ENCODE data around the gene KBTBD4.
"Not testable (repeated sequence)": the region's sequence is repeated elsewhere in the genome, so short reads cannot be mapped to it uniquely, and the experiment has no call there.

The KBTBD4 gene

DNA sequence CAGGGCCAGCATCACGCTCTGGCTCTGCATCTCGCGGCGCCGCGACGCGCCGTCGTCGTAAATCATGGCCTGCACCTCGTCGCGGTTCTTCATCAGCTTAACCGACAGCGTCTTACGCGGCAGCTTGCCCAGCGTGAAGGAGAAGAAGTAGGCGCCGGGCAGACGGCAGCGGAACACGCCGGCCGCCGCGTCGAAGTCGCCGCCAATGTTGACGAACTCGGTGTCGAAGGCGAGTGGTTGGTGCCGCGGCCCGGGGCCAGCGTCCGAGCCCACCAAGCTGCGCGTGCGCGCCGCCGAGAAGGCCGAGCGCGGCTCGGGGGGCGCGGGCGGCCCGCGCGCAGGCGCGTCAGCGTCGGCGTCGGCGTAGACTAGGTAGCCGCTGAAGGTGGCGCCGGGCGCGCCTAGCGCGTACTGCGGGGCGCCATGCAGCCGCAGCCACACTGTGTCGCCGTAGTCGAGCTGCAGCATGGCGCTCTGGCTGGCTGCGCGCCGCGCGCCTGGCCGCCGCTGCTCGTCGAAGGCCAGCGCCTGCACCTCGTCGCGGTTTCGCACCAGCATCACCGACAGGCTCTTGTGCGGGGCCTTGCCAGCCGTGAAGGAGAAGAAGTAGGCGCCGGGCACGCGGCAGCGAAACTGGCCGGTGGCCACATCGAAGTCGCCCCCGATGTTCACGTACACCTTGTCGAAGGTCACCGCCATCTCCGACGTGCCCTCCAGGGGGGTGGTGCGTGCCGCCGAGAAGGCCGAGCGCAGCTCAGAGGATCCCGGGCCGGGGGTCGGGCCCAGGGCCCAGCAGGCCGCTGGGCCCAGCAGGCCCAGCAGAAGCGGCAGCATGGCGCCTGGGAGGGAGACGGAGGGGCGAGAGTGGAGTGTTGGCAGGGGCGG is 11.4 kb upstream of the KBTBD4 start:
- no peak for DNase-seq (ENCODE audit: low spot score)

DNA sequence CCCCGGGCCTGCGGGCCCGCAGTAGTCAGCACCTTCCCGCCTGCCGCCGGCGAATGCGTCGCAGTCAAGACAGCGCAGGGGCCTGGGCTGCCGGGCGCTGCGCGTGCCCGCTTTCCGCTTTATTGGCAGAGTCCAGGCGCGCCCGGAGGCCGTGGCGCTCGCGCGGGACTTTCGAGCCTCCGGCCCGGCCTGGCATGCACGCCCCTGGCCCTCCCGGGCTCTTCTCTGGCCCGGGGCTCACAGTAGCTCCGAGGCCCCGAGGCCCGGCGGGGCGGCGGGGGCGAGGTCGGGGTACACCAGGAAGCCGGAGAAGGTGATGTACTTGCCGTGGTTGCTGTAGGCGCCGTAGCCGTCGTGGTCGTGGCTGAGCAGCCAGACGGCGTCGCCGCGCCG is 10.8 kb upstream of the KBTBD4 start:
- DNase-seq (ENCODE audit: low spot score): no peak

DNA sequence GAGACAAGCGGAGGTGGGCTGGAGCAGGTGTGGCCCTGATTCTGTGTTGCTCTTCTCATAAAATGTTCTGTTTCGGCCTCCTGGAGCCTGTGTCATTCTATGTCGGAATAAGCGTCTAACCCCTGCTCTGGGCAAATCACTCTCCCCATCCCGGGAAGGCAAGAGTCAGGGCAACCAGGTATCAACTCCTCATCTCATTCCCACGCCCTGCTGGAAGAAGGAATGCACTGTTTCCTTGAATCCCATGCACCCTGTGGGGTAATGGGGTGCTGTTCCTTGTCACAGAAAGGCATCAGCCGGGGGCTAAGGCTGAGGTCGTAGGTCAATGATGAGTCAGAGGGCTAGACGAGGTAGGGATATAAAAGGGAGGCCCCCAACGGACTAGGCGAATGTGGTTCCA is 10.3 kb upstream of the KBTBD4 start:
- DNase-seq (ENCODE audit: low spot score): no peak

DNA sequence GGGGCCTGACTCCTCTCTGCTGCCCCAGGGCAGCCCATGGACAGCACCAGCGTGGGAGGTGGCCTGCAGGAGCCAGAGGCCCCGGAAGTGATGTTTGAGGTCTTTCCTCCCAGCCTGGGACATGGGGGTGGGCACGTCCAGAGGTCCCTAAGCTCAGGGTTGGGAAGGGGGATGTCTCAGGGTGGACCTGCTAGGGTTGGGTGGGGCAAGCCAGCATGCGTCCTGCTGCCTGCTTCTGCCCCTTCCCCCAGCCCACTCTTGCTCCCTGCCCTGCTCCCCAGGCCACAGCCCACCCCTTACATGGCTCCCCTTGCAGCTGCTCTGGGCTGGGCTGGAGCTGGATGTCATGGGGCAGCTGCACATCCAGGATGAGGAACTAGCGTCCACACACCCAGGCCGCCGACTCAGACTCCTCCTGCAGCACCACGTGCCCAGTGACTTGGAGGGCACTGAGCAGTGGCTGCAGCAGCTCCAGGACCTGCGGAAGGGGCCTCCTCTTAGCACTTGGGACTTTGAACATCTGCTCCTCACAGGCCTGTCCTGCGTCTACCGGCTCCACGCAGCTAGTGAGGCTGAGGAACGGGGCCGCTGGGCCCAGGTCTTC is 9.1 kb upstream of the KBTBD4 start:
- DNase-seq (ENCODE audit: low spot score): peak; percentile 41

DNA sequence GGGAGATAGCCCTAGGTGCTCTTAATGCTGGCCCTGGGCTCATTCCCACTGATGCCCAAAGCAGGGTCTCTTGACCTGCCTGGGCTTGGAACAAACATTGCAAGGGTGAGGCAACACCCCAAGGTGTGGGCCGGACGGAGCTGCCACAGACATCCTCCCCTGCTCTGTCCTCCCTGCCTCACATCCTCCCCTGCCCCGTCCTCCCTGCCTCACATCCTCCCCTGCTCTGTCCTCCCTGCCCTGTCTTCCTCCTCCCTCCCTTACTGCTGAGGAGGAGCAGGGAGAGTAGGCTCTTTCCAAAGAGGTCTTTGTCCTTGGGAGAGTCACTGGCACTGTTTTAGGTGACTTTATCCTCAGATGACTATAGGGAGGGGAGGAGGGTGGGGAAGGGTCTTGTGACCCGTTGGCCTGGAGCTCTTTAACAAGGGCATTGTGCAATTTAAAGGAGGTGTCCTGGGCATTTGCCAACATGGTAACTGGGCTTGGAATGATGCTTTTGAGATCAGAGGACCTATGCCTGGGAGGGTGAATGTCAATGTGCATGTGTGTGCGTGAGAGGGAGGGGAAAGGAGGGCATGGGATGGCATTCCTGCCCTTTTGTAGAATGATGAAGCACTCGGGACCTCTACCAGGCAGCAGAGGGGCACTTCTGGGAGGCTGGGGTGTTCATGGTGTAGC is 8.4 kb upstream of the KBTBD4 start:
- peak; percentile 74 for DNase-seq (ENCODE audit: low spot score)

DNA sequence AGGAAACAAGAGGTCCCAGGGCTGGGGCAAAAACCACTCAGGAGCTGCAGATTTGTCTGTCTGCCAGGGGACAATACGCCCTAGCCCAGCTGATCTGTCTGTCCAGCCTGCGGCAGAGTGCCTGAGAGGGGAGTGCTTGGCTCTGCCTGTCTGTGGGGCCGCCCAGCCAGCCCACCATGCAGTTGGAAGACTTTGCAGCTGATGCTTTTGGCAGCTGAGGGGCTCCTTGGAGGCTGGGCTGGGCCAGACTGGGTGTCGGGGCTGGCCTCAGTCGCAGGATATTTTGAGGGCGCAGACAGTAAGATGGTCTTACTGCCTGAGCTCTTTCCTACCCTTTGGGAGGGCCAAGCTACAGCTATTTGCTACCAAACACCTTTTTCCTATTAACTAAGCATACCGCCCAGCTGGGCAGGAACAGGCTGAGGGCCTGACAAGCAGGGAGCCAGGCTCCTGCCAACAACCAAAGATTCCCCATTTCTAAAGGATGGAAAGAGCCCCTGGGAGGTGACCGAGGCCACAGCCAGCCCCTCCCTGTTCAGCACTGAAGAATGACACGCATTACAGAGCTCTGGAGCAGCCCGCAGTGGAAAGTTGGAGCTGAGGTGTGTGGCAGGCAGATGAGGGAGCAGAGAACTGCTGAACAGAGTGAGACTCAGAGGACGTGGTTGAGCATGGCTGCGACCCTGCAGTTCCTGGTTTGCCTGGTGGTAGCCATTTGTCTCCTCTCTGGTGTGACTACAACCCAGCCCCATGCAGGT is 7.5 kb upstream of the KBTBD4 start, which contains the start of gene FAM180B:
FAM180B (plus strand) TSS at position 581 of the 758 bp plus-strand sequence; CDS start at position 672, 91 bp downstream.
- no peak for DNase-seq (ENCODE audit: low spot score)

DNA sequence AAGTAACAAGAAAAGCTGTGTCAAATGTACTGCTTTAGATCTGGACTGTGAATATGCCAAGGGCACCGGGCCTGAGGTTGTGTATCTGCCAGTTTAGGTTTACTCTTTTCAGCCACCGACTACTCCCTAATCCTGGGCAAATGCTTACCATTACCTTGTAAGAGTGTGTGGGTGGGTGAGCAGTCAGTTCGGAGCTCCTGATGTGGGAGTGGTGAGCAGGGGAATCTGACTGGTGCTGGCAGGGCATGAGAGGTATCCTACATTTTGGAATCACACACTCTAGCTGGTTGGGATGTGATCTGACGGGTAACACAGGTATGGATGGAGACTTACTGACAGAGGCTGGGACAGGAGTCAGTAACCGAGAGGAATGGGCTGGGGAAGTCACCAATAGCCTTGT is 5.1 kb upstream of the KBTBD4 start:
- DNase-seq (ENCODE audit: low spot score): no peak

DNA sequence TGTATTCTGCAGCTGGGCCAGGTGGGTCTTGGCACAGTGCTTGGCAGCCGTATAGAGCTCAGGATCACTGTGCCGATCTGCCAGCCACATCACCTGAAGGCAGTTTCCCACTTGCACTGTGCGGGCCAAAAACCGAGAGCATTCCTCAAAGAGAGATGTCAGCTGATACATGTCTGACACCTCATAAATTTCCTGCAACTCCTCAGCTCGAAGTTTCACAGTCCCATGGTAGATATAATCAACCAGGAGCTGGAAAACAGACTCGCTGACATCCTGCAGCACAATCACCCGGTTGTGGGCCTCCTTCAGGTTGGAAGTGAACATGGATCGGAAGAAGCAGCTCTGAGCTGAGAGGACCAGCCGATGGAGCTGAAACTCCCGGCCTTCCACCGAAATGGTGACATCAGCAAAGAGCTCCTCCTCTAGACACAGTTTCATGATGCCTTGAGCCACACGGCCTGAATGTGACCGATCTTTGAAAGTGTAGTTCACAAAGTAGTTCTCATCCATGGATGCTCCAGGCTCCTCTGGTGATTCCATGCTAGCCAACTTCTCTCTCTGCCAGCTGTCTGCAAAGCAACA is 1.2 kb downstream of the KBTBD4 start:
- no peak for DNase-seq (ENCODE audit: low spot score)

DNA sequence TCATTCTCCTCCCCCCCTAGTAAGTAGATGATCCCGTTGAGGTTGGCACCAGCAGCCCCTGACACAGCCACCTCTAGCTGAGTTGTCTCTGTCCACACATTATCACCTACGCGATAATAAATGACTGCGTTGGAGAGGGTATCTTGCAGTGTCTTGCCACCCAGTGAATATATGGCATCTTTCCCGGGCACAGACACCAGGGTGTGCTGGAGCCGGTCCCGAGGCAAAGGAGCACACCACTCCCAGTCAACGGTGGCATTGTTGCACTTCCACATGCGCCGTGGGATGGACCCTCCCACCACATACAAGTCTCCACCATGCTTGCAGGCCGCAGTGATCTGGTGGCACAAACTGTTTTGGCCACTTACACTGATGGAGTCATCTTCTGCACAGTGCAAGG is 5.4 kb downstream of the KBTBD4 start:
- no peak for DNase-seq (ENCODE audit: low spot score)

DNA sequence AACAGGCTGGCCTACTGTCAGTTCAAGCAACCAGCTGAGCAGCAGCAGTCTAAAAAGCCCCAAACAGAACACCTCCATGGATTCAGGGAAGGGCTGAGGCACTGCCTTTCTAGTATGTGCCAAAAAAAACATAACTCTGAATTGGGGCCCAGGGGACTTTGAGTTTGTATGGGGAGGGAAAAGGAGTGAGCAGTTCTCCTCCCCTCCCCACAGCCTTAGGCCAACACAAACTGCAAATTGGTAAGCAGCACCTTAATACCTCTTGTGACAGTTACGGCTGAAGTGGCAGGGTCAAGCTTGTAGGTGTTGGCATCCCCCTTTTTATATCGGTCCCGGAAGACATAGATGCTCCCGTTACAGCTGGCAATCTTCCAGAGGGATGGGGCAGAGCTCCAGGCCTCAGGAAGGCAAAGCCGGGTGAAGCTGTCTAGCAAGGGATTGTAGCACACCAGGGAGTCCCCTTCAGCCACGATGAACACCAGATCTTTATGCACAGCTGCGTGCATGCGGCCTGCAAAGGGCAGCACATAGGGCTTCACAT is 6.0 kb downstream of the KBTBD4 start:
- no peak for DNase-seq (ENCODE audit: low spot score)

DNA sequence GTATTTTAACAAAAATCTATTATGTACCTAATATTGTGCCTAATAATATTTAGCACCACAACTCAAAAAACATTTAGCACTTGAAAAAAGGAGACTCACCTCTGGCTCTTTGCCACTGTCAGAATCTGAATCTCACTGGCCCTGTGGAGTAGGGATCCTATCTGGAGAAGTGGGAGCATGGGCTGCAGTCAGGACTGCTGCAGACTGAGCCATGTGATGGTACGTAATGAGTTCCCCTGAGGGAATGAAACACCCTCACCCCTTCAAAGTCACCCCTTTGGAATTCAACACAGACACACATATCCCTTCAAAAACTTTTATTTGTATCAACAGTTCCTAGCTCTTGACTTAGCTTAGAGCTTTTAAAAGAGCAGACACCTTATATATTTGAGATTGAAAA is 6.9 kb downstream of the KBTBD4 start:
- DNase-seq (ENCODE audit: low spot score): no peak

DNA sequence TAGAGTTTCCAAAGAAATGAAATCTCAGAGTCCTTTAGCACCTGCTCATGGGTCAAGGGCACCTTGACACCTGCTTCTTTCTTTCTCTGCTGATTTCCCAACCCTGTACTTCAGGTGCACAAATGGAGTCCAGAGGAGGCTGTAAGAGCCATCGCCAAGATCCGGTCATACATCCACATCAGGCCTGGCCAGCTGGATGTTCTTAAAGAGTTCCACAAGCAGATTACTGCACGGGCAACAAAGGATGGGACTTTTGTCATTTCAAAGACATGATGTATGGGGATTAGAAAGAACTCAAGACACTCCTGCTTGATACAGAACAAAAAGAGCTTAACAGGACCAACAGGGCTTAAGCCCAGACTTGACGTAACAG is 7.4 kb downstream of the KBTBD4 start:
- DNase-seq (ENCODE audit: low spot score): no peak

DNA sequence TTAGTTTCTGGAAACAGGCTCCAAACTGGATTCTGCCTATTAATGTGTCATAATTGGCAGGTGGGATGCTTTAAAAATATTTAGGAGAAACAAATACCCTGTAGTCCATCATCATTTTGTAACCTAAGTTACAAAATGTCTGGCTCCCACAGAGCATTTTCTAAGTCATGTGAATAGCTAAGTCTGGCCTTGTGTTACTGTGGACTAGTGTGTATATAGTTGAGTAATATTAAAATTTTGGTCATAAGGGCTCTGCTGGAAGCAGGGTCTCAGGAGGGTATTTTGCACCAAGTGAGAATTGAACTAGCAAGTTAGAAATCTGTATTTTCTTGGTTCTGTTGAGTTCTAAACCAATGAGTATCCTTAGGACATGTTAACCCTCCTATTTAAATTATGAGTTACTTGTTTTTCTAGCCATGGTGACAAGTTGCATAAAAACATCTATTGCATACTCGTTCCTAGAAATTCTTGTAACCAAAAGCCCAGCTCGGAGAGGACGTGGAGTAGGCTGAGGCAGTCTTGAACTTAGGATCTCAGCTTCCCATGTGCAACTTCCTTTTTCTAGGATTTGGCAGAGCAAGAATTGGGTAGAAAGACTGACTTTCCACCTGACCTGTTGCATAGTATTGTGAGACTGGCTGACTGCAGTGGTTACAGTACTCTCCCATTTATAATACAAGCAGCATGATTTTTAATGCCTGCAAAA is 8.0 kb downstream of the KBTBD4 start:
- no peak for DNase-seq (ENCODE audit: low spot score)

DNA sequence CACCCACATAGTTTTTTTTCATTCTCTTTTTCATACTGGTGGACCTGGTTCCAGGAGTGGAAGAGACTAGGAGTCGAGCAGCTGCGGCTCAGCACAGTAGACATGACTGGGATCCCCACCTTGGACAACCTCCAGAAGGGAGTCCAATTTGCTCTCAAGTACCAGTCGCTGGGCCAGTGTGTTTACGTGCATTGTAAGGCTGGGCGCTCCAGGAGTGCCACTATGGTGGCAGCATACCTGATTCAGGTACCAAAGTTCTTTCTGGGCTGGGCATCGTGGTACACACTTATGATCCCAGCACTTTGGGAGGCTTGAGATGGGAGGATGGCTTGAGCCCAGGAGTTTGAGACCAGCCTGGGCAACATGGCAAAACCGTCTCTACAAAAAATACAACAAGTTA is 9.1 kb downstream of the KBTBD4 start:
- no peak for DNase-seq (ENCODE audit: low spot score)

DNA sequence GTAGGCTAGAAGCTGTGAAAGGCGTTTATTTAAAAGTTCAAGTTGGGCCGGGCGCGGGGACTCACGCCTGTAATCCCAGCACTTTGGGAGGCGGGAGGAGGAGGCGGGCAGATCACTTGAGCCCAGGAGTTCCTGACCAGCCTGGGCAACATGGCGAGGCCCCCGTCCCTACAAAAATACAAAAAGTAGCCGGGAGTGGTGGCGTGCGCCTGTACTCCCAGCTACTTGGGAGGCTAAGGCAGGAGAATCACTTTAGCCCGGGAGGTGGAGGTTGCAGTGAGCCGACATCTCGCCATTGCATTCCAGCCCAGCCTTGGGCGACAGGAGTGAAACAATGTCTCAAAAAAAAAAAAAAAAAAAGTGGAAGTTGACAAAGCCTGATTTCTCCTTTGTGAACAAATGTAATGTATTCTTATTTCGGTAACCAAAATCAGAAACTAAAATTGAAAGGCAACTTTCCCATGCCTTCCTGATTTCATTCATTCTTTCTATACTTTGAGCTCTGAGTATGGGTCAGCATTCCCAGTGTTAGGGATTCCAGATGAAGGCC is 12.5 kb downstream of the KBTBD4 start:
- no peak for DNase-seq (ENCODE audit: low spot score)

DNA sequence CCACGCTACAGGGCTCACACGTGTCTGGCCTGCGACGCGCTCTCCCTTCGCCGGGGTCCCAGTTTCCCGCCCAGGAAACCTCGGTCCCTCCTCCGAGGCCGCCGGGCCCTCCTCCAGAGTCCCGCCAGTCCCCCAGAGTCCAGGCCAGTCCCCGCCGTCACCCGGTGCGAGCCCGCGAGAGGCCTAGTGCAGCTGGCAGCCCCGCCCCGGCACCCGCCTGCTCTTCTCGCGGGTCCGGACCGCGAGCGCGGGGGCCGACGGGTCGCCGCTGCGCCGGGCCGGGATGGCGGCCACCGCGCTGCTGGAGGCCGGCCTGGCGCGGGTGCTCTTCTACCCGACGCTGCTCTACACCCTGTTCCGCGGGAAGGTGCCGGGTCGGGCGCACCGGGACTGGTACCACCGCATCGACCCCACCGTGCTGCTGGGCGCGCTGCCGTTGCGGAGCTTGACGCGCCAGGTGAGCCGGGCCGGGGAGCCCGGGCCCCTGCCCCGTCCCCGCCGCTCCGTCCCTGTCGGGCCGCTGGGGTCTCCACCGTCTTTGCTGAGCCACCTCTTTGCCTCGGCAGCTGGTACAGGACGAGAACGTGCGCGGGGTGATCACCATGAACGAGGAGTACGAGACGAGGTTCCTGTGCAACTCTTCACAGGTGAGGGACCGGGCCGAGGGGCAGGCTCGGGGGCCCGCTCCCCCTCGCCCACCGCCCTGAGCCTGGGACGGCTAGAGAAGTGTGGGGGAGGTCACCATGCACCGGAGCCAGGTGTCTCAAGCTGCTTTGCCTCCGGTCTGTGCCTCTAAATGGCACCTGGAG is 13.2 kb downstream of the KBTBD4 start, which contains the start of gene PTPMT1:
PTPMT1 (plus strand) TSS at position 260 of the 809 bp plus-strand sequence; CDS start at position 284, 24 bp downstream.
- DNase-seq (ENCODE audit: low spot score): no peak

DNA sequence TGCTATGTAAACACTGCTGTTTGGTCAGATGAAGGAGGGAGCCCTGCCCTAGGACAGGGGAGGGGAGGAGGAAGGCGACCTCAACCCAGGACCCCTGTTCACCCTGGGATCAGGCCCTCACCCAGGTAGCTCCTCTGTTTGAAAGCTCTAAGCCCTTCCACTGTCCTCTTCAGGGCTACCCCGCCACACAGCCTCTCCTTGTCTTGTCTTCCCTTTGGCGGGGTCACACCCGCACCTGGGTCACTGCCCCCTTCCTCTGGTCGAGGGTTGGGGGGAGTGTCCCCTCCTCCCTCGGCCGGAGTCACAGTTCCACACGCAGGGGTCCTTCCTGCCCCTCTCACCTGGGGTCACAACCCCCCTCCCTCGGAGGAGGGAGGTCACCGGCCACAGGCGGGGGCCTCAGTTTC is 13.8 kb downstream of the KBTBD4 start:
- DNase-seq (ENCODE audit: low spot score): no peak

DNA sequence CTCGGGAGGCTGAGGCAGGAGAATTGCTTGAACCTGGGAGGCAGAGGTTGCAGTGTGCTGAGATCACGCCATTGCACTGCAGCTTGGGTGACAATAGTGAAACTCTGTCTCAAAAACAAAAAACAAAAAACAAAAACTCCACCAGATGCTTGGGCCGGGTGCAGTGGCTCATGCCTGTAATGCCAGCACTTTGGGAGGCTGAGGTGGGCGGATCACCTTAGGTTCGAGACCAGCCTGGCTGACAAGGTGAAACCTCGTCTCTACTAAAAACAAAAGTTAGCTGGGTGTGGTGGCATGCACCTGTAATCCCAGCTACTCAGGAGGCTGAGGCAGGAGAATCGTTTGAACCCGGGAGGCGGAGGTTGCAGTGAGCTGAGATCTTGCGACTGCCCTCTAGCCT is 14.4 kb downstream of the KBTBD4 start:
- DNase-seq (ENCODE audit: low spot score): not testable (repeated sequence)

DNA sequence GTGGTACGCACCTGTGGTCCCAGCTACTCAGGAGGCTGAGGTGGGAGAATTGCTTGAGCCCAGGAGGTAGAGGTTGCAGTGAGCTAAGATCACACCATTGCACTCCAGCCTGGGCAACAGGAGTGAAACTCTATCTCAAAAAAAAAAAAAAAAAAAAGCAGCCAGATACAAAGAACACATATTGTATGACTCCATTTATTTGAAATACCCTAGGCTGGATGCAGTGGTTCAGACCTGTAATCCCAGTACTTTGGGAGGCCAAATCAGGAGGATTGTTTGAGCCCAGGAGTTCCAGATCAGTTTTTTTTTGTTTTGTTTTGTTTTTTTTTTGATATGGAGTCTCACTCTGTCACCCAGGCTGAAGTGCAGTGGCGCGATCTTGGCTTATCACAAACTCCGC is 16.4 kb downstream of the KBTBD4 start:
- not testable (repeated sequence) for DNase-seq (ENCODE audit: low spot score)

DNA sequence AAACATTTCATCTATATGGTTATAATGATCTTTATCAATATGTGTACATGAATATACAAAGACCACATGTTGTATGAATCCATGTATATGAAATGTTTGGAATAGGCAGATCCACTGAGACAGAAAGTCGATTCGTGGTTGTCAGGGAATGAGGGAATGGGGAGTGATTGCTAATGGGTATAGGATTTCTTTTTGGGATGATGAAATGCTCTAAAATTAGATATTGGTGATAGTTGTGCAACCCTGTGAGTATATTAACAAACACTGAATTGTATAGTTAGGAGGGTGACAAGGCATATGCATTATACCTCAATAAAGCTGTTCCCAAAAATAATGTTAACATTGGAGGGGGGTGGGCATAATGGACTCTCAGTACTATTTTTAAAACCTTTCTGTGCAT is 18.3 kb downstream of the KBTBD4 start:
- no peak for DNase-seq (ENCODE audit: low spot score)
